GM23338 (cell line): Measurements from ENCODE around the gene DMKN. TPM values are rescaled to one million over a fixed set of nuclear protein-coding genes. Genes with fewer than 3 reads are reported as not detected.

Experiments
- ATAC-seq: fragments of 200-7000 bp; cut with Tn5 transposase; 3 replicates; pipeline ENCODE4 v1.9.1; 2020
- DNase-seq: peaks from one replicate; pipeline ENCODE4 v3.0.0-alpha.2; 2015; ENCODE audit warnings: low spot score
- H2AFZ ChIP-seq: fragments of 200-600 bp; sonication (generic); 2 replicates; pipeline ENCODE4 v1.8.0; 2016; ENCODE audit warnings: antibody characterized with exemption, mild to moderate bottlenecking, moderate library complexity
- H3F3A ChIP-seq: fragments of 200-600 bp; sonication (generic); replicated peaks from 2 replicates; pipeline ENCODE4 v1.8.0; 2017; ENCODE audit warnings: antibody characterized with exemption, mixed run types, low read depth
- H3K27ac ChIP-seq: fragments of 200-600 bp; sonication (generic); 2 replicates; pipeline ENCODE4 v1.6.1; 2016; ENCODE audit warnings: low read depth
- H3K27me3 ChIP-seq: fragments of 200-600 bp; sonication (generic); 2 replicates; pipeline ENCODE4 v1.8.0; 2016; ENCODE audit warnings: mild to moderate bottlenecking, mixed run types, moderate library complexity; ENCODE audit not compliant: insufficient read depth
- H3K36me3 ChIP-seq: fragments of 200-600 bp; sonication (generic); 2 replicates; pipeline ENCODE4 v1.8.0; 2016; ENCODE audit warnings: mild to moderate bottlenecking; ENCODE audit not compliant: insufficient read depth
- H3K4me1 ChIP-seq: fragments of 200-600 bp; sonication (generic); 2 replicates; pipeline ENCODE4 v1.8.0; 2016; ENCODE audit warnings: mild to moderate bottlenecking, moderate library complexity; ENCODE audit not compliant: insufficient read depth
- H3K4me2 ChIP-seq: fragments of 200-600 bp; sonication (generic); 2 replicates; pipeline ENCODE4 v1.7.1; 2017; ENCODE audit warnings: mixed run types
- H3K4me3 ChIP-seq: fragments of 200-600 bp; sonication (generic); 2 replicates; pipeline ENCODE4 v1.6.1; 2016; ENCODE audit warnings: mixed run types
- H3K79me2 ChIP-seq: fragments of 200-600 bp; sonication (generic); replicated peaks from 2 replicates; pipeline ENCODE4 v1.8.0; 2017; ENCODE audit warnings: mild to moderate bottlenecking; ENCODE audit not compliant: insufficient read depth
- H3K9me2 ChIP-seq: fragments of 200-600 bp; sonication (generic); 2 replicates; pipeline ENCODE4 v1.8.0; 2017; ENCODE audit not compliant: insufficient read depth
- H4K20me1 ChIP-seq: fragments of 200-600 bp; sonication (generic); replicated peaks from 2 replicates; pipeline ENCODE4 v1.8.0; 2017; ENCODE audit warnings: mild to moderate bottlenecking; ENCODE audit not compliant: insufficient read depth
- H3K27ac Mint-ChIP-seq: 2 replicates; pipeline ENCODE4 v1.8.0; 2020; ENCODE audit warnings: inconsistent platforms, mild to moderate bottlenecking, moderate library complexity, mixed read lengths
- H3K27me3 Mint-ChIP-seq: 3 replicates; pipeline ENCODE4 v1.8.0; 2022; ENCODE audit warnings: low read depth, mild to moderate bottlenecking, moderate library complexity, mixed read lengths, inconsistent platforms; ENCODE audit not compliant: insufficient read depth, poor library complexity
- H3K36me3 Mint-ChIP-seq: 3 replicates; pipeline ENCODE4 v1.8.0; 2021; ENCODE audit warnings: low read depth, mild to moderate bottlenecking, inconsistent platforms, moderate library complexity, mixed read lengths
- H3K4me1 Mint-ChIP-seq: 3 replicates; pipeline ENCODE4 v1.8.0; 2020; ENCODE audit warnings: mild to moderate bottlenecking, inconsistent platforms, mixed read lengths
- H3K4me3 Mint-ChIP-seq: 3 replicates; pipeline ENCODE4 v1.8.0; 2021; ENCODE audit warnings: moderate library complexity, mild to moderate bottlenecking, inconsistent platforms, mixed read lengths
- H3K9me3 Mint-ChIP-seq: 3 replicates; pipeline ENCODE4 v1.8.0; 2020; ENCODE audit warnings: moderate library complexity, mild to moderate bottlenecking, inconsistent platforms, mixed read lengths
- CREB1 ChIP-seq: fragments of 250-450 bp; sonication (Bioruptor Pico); IDR thresholded peaks from 2 replicates; pipeline ENCODE4 v1.5.0; 2020; ENCODE audit warnings: low read depth, mild to moderate bottlenecking, moderate library complexity
- CTCF ChIP-seq, 2 experiments: fragments of 200-600 bp in 1 of 2; sonication (generic) in 1 of 2; conservative IDR thresholded peaks; 2 replicates each; pipeline versions ENCODE4 v1.5.1 to v1.6.1; 2016 to 2017; ENCODE audit warnings: antibody characterized with exemption in 2 of 2, low read depth in 2 of 2, mild to moderate bottlenecking in 2 of 2, moderate library complexity in 1 of 2
- ETS1 ChIP-seq: IDR thresholded peaks from 2 replicates; pipeline ENCODE4 v1.6.1; 2016; ENCODE audit warnings: antibody characterized with exemption
- JUNB ChIP-seq: IDR thresholded peaks from one replicate; pipeline ENCODE4 v1.6.1; 2016; ENCODE audit warnings: antibody characterized with exemption; ENCODE audit not compliant: unreplicated experiment
- NANOG ChIP-seq: IDR thresholded peaks from 2 replicates; pipeline ENCODE4 v1.6.1; 2016; ENCODE audit warnings: antibody characterized with exemption, borderline replicate concordance
- POLR2AphosphoS5 ChIP-seq: IDR thresholded peaks from 2 replicates; pipeline ENCODE4 v1.6.1; 2016; ENCODE audit warnings: antibody characterized with exemption, low read depth
- STAT1 ChIP-seq: IDR thresholded peaks from one replicate; pipeline ENCODE4 v1.6.1; 2016; ENCODE audit warnings: antibody characterized with exemption; ENCODE audit not compliant: unreplicated experiment
- ZNF331 ChIP-seq: fragments of 250-450 bp; sonication (Bioruptor Pico); IDR thresholded peaks from 2 replicates; pipeline ENCODE4 v1.5.0; 2020; ENCODE audit warnings: low read depth, mild to moderate bottlenecking, moderate library complexity
- ZNF462 ChIP-seq: fragments of 250-450 bp; sonication (Bioruptor Pico); IDR thresholded peaks from 2 replicates; pipeline ENCODE4 v1.5.0; 2020; ENCODE audit warnings: mild to moderate bottlenecking, moderate library complexity
- polyA plus RNA-seq: library from polyadenylated mRNA; unstranded; fragments of >200 nt; fragmentation: Nextera tagmentation; extraction: Ambion mirVana; gene quantifications from 2 replicates; pipeline ENCODE4 v1.2.1, GENCODE V29; 2016
- total RNA-seq: library from RNA; depleted of rRNA; stranded (reverse); fragments of >200 nt; shearing (Covaris generic); gene quantifications from 2 replicates; pipeline ENCODE4 v1.2.3, GENCODE V29; 2014

DMKN gene
- total and polyA plus RNA-seq, 2 experiments from 2014 or later, result 259 to 569 TPM

- H3K27ac ChIP-seq, result peak overlapping the region; percentile 93
- peak overlapping the region; percentile 99 for H3K27ac Mint-ChIP-seq
- H3K36me3 ChIP-seq, result peaks cover 33% of the 10 kb centered on the region
- peak overlapping the region; percentile 98 for H3K4me2 ChIP-seq
- H4K20me1 ChIP-seq, result peaks cover 12% of the 10 kb centered on the region
- H3K27me3 Mint-ChIP-seq, result peaks cover 13% of the 10 kb centered on the region
- H3F3A ChIP-seq, result 0 out of 2 replicates have a peak, but pooled peaks cover 3% of the 10 kb centered on the region
- no peak overlapping the region; the same call in 1 of the 2 replicates for H2AFZ ChIP-seq
- DNase-seq (peak; percentile 78), ATAC-seq (peak; percentile 53)
- TF ChIP-seq POLR2AphosphoS5, result peak; percentile 39
- TF ChIP-seq STAT1, result no peak
- no peaks in the 10 kb centered on the region; the same call in 2 of the 3 replicates for H3K9me3 Mint-ChIP-seq
- peaks cover 29% of the 10 kb centered on the region for H3K4me1 Mint-ChIP-seq
- H3K4me1 ChIP-seq, result peaks cover 20% of the 10 kb centered on the region
- peaks cover 2% of the 10 kb centered on the region; the same call in 1 of the 2 replicates for H3K27me3 ChIP-seq
- peak overlapping the region; percentile 97 for H3K4me3 Mint-ChIP-seq
- peaks cover 49% of the 10 kb centered on the region for H3K36me3 Mint-ChIP-seq
- peak overlapping the region; percentile 87 for H3K4me3 ChIP-seq
- peaks cover 33% of the 10 kb centered on the region for H3K79me2 ChIP-seq
- no peaks in the 10 kb centered on the region for H3K9me2 ChIP-seq
Measured at GRCh38 chr19:35509018-35509652, 4.3 kb downstream of the DMKN start.

- peaks cover 20% of the 10 kb centered on the region for H3K4me1 Mint-ChIP-seq
- peaks cover 56% of the 10 kb centered on the region for H3K36me3 Mint-ChIP-seq
- H3K27ac Mint-ChIP-seq, result no peak overlapping the region
- H3K36me3 ChIP-seq, result peaks cover 36% of the 10 kb centered on the region
- DNase-seq, result no peak
- H3K27me3 Mint-ChIP-seq, result peaks cover 17% of the 10 kb centered on the region
- H3K4me3 Mint-ChIP-seq, result peak overlapping the region; percentile 97
- peaks cover 11% of the 10 kb centered on the region for H3K4me1 ChIP-seq
- 0 out of 2 replicates have a peak, but pooled peaks cover 3% of the 10 kb centered on the region for H3F3A ChIP-seq
- peaks cover 33% of the 10 kb centered on the region for H3K79me2 ChIP-seq
- no peaks in the 10 kb centered on the region for H3K9me2 ChIP-seq
- H3K4me3 ChIP-seq, result peak overlapping the region; percentile 87
- H3K27me3 ChIP-seq, result peaks cover 2% of the 10 kb centered on the region; the same call in 1 of the 2 replicates
- H3K9me3 Mint-ChIP-seq, result no peaks in the 10 kb centered on the region; the same call in 2 of the 3 replicates
- no peak overlapping the region for H3K27ac ChIP-seq
- no peak for ATAC-seq
- peak overlapping the region; percentile 98 for H3K4me2 ChIP-seq
- H4K20me1 ChIP-seq, result peaks cover 18% of the 10 kb centered on the region
- no peak overlapping the region for H2AFZ ChIP-seq
- TF ChIP-seq STAT1 (no peak), ETS1 (no peak), CREB1 (CRISPR knock-in tag) (no peak), POLR2AphosphoS5 (no peak), NANOG (no peak), ZNF462 (CRISPR knock-in tag) (no peak), CTCF (conservative IDR thresholded peaks at IDR 0.05; ENCODE audit: low read depth in 2 of 2) (no peak), JUNB (no peak), ZNF331 (no peak)
Measured at GRCh38 chr19:35508129-35508528, 5.3 kb downstream of the DMKN start.
